Measurements from ENCODE around the gene TMC6. TPM values are rescaled to one million over a fixed set of nuclear protein-coding genes. Genes with fewer than 3 reads are reported as not detected.

The TMC6 gene
- total and polyA plus RNA-seq, 2 of the 13 experiments (the other 11 are each of a cell fraction or from before 2014, with no cell fraction given) = 48.4 to 99.1 TPM

DNA sequence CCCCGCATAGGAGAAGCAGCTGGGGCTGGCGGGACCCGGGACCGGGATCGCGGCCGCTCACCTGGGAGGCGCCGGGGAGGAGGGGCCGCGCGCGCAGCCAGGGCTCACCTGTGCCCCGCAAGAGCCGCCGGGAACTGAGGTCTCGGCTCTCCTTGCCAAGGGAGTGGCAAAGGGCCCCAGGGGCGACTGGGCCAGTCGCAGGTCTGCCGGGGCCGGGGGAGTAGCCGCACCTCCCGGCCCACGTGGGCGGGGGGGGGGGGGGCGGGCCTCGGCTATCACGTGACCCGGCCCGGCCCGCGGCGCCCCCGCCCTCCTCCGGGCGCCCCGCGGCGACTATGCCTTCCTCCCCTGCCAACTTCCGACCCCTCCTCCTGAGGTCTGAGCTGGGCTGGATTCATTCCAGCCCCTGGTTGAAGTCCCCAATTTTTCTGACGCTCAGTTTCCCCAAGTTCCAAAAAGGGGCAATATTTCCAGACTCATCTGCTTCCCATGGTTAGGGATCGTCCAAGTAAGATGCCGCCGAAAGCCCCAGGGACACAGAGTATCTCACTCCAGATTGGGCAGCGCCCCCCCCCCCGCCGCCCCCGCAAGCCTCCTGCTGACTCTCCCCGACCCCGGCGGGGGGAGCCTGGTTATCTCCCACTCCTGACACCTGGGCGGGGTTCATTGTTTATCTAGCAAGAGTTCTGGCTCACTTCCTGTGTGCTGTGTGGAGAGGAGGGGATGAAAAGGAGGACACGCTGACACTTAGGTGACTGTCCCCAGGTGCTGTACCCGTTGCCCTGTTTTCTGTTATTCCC lies at the start of gene TMC6 (continued):
- TF ChIP-seq ZNF570 (CRISPR knock-in tag; IDR thresholded peaks at IDR 0.05; ENCODE audit: borderline replicate concordance) (no peak), MBD4 (IDR thresholded peaks at IDR 0.05; ENCODE audit: borderline replicate concordance, low read length) (no peak), EHMT2 (IDR thresholded peaks at IDR 0.05; ENCODE audit: borderline replicate concordance, low read depth, low read length) (no peak), KDM6A (CRISPR knock-in tag; IDR thresholded peaks at IDR 0.05; ENCODE audit: low read depth) (no peak), ZNF326 (CRISPR knock-in tag; IDR thresholded peaks at IDR 0.05; ENCODE audit: borderline replicate concordance) (no peak), POLR2G (IDR thresholded peaks at IDR 0.05; ENCODE audit: low read depth, low read length) (peak; percentile 83), PCBP1 (IDR thresholded peaks at IDR 0.05; ENCODE audit: borderline replicate concordance, low read depth, low read length) (no peak), RAD21 (CRISPR knock-in tag; IDR thresholded peaks at IDR 0.05) (peak; percentile 60), NFKB2 (CRISPR knock-in tag; IDR thresholded peaks at IDR 0.05; ENCODE audit: borderline replicate concordance) (peak; percentile 42; the same call in 1 of the 2 replicates), ZNF446 (CRISPR knock-in tag; IDR thresholded peaks at IDR 0.05) (no peak), THAP11 (CRISPR knock-in tag; IDR thresholded peaks at IDR 0.05) (peak; percentile 34), PRPF4 (IDR thresholded peaks at IDR 0.05; ENCODE audit: low read depth, low read length, poor library complexity, severe bottlenecking) (no peak), NCOA2 (CRISPR knock-in tag; IDR thresholded peaks at IDR 0.05) (0 out of 2 replicates have a peak, but pooled peaks have one; percentile 10), SMAD1 (CRISPR knock-in tag; IDR thresholded peaks at IDR 0.05; ENCODE audit: borderline replicate concordance, low read depth) (no peak), RFX1 (IDR thresholded peaks at IDR 0.05) (no peak), ZNF589 (CRISPR knock-in tag; conservative IDR thresholded peaks at IDR 0.05) (no peak)
- TF ChIP-seq, protein P1, sequence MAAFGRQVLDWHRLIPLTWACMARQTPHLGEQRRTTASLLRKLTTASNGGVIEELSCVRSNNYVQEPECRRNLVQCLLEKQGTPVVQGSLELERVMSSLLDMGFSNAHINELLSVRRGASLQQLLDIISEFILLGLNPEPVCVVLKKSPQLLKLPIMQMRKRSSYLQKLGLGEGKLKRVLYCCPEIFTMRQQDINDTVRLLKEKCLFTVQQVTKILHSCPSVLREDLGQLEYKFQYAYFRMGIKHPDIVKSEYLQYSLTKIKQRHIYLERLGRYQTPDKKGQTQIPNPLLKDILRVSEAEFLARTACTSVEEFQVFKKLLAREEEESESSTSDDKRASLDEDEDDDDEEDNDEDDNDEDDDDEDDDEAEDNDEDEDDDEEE (CRISPR knock-in tag; IDR thresholded peaks at IDR 0.05) = no peak
- TF ChIP-seq, protein P2, sequence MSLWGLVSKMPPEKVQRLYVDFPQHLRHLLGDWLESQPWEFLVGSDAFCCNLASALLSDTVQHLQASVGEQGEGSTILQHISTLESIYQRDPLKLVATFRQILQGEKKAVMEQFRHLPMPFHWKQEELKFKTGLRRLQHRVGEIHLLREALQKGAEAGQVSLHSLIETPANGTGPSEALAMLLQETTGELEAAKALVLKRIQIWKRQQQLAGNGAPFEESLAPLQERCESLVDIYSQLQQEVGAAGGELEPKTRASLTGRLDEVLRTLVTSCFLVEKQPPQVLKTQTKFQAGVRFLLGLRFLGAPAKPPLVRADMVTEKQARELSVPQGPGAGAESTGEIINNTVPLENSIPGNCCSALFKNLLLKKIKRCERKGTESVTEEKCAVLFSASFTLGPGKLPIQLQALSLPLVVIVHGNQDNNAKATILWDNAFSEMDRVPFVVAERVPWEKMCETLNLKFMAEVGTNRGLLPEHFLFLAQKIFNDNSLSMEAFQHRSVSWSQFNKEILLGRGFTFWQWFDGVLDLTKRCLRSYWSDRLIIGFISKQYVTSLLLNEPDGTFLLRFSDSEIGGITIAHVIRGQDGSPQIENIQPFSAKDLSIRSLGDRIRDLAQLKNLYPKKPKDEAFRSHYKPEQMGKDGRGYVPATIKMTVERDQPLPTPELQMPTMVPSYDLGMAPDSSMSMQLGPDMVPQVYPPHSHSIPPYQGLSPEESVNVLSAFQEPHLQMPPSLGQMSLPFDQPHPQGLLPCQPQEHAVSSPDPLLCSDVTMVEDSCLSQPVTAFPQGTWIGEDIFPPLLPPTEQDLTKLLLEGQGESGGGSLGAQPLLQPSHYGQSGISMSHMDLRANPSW (CRISPR knock-in tag; IDR thresholded peaks at IDR 0.05; ENCODE audit: borderline replicate concordance) = no peak
- TF ChIP-seq, protein P3, sequence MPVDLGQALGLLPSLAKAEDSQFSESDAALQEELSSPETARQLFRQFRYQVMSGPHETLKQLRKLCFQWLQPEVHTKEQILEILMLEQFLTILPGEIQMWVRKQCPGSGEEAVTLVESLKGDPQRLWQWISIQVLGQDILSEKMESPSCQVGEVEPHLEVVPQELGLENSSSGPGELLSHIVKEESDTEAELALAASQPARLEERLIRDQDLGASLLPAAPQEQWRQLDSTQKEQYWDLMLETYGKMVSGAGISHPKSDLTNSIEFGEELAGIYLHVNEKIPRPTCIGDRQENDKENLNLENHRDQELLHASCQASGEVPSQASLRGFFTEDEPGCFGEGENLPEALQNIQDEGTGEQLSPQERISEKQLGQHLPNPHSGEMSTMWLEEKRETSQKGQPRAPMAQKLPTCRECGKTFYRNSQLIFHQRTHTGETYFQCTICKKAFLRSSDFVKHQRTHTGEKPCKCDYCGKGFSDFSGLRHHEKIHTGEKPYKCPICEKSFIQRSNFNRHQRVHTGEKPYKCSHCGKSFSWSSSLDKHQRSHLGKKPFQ (CRISPR knock-in tag; IDR thresholded peaks at IDR 0.05; ENCODE audit: insufficient replicate concordance) = peak; percentile 83
- TF ChIP-seq, protein P4, sequence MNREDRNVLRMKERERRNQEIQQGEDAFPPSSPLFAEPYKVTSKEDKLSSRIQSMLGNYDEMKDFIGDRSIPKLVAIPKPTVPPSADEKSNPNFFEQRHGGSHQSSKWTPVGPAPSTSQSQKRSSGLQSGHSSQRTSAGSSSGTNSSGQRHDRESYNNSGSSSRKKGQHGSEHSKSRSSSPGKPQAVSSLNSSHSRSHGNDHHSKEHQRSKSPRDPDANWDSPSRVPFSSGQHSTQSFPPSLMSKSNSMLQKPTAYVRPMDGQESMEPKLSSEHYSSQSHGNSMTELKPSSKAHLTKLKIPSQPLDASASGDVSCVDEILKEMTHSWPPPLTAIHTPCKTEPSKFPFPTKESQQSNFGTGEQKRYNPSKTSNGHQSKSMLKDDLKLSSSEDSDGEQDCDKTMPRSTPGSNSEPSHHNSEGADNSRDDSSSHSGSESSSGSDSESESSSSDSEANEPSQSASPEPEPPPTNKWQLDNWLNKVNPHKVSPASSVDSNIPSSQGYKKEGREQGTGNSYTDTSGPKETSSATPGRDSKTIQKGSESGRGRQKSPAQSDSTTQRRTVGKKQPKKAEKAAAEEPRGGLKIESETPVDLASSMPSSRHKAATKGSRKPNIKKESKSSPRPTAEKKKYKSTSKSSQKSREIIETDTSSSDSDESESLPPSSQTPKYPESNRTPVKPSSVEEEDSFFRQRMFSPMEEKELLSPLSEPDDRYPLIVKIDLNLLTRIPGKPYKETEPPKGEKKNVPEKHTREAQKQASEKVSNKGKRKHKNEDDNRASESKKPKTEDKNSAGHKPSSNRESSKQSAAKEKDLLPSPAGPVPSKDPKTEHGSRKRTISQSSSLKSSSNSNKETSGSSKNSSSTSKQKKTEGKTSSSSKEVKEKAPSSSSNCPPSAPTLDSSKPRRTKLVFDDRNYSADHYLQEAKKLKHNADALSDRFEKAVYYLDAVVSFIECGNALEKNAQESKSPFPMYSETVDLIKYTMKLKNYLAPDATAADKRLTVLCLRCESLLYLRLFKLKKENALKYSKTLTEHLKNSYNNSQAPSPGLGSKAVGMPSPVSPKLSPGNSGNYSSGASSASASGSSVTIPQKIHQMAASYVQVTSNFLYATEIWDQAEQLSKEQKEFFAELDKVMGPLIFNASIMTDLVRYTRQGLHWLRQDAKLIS (CRISPR knock-in tag; IDR thresholded peaks at IDR 0.05) = 0 out of 2 replicates have a peak, but pooled peaks have one; percentile 19

Measured in HepG2 (cell line).